ENCODE data around the gene CLEC2D.
"Not testable (repeated sequence)": the region's sequence is repeated elsewhere in the genome, so short reads cannot be mapped to it uniquely, and the experiment has no call there.

CLEC2D gene

GRCh38 chr12:9710584-9711375, 41.3 kb downstream of the CLEC2D start:
- 94 to 99% methylated on average over 3 of the region's 3 CpGs for WGBS, 2 experiments
- H3K4me3 ChIP-seq (ENCODE audit: insufficient read depth, low read depth, low read length): no peak overlapping the region
- H3K36me3 ChIP-seq (ENCODE audit: control insufficient read depth, insufficient read depth, low read length): no peaks in the 10 kb centered on the region
- no peaks in the 10 kb centered on the region for H3K27me3 ChIP-seq (ENCODE audit: control insufficient read depth, insufficient read depth, low read length, poor library complexity, severe bottlenecking)
- H3K27ac ChIP-seq (ENCODE audit: insufficient read depth, low read depth, low read length, poor library complexity, severe bottlenecking): no peak overlapping the region
- no peaks in the 10 kb centered on the region for H3K4me1 ChIP-seq (ENCODE audit: control insufficient read depth, insufficient read depth, low read length)
- H3K9me3 ChIP-seq (ENCODE audit: control insufficient read depth, low read length): no peaks in the 10 kb centered on the region

GRCh38 chr12:9711664-9712063, 42.2 kb downstream of the CLEC2D start:
- no peak overlapping the region for H3K4me3 ChIP-seq (ENCODE audit: insufficient read depth, low read depth, low read length)
- H3K27me3 ChIP-seq (ENCODE audit: control insufficient read depth, insufficient read depth, low read length, poor library complexity, severe bottlenecking): no peaks in the 10 kb centered on the region
- WGBS, 2 experiments: 79 to 85% methylated on average over 1 of the region's 1 CpG
- no peaks in the 10 kb centered on the region for H3K36me3 ChIP-seq (ENCODE audit: control insufficient read depth, insufficient read depth, low read length)
- H3K27ac ChIP-seq (ENCODE audit: insufficient read depth, low read depth, low read length, poor library complexity, severe bottlenecking): no peak overlapping the region
- no peaks in the 10 kb centered on the region for H3K9me3 ChIP-seq (ENCODE audit: control insufficient read depth, low read length)
- H3K4me1 ChIP-seq (ENCODE audit: control insufficient read depth, insufficient read depth, low read length): no peaks in the 10 kb centered on the region

DNA sequence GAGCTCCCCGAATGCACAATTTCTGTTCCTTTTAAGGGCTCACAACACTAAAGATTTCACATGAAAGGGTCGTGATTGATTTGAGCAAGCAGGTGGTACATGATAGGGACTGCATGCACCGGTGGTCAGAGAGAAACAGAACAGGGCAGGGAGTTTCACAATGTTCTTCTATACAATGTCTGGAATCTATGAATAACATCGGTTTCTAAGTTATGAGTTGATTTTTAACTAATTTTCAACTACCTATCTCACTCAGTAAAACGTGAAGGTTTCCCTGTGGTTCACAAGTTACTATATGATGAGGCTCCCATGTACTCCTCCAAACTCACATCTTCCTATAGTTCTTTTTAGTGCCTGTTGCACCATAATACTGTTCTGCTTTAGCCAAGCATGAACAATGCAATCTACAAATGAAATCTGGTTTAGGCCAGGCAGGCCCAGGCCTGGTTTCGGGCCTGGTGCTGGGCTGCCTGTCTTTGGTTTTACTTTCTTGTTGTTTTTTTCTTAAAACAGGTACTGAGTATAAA, 43.6 kb downstream of the CLEC2D start:
- WGBS, 2 experiments: 82 to 94% methylated on average over 3 to 4 of the region's 6 CpGs
- H3K9me3 ChIP-seq (ENCODE audit: control insufficient read depth, low read length); H3K36me3 ChIP-seq (ENCODE audit: control insufficient read depth, insufficient read depth, low read length); H3K4me1 ChIP-seq (ENCODE audit: control insufficient read depth, insufficient read depth, low read length); H3K27ac ChIP-seq (ENCODE audit: insufficient read depth, low read depth, low read length, poor library complexity, severe bottlenecking); H3K4me3 ChIP-seq (ENCODE audit: insufficient read depth, low read depth, low read length); H3K27me3 ChIP-seq (ENCODE audit: control insufficient read depth, insufficient read depth, low read length, poor library complexity, severe bottlenecking): not testable (repeated sequence)

- 93 to 96% methylated on average over 13 to 14 of the region's 15 CpGs for WGBS, 2 experiments
- Histone ChIP-seq H3K4me1 (ENCODE audit: control insufficient read depth, insufficient read depth, low read length) (no peaks in the 10 kb centered on the region), H3K9me3 (ENCODE audit: control insufficient read depth, low read length) (no peaks in the 10 kb centered on the region), H3K27me3 (ENCODE audit: control insufficient read depth, insufficient read depth, low read length, poor library complexity, severe bottlenecking) (no peaks in the 10 kb centered on the region), H3K27ac (ENCODE audit: insufficient read depth, low read depth, low read length, poor library complexity, severe bottlenecking) (no peak overlapping the region), H3K4me3 (ENCODE audit: insufficient read depth, low read depth, low read length) (no peak overlapping the region), H3K36me3 (ENCODE audit: control insufficient read depth, insufficient read depth, low read length) (no peaks in the 10 kb centered on the region)
These were observed 47.8 kb downstream of the CLEC2D start for GRCh38 chr12:9717070-9717925.

- WGBS, 2 experiments: 90 to 92% methylated on average over 7 of the region's 7 CpGs
- Histone ChIP-seq H3K4me1 (ENCODE audit: control insufficient read depth, insufficient read depth, low read length) (no peaks in the 10 kb centered on the region), H3K4me3 (ENCODE audit: insufficient read depth, low read depth, low read length) (no peak overlapping the region), H3K27me3 (ENCODE audit: control insufficient read depth, insufficient read depth, low read length, poor library complexity, severe bottlenecking) (no peaks in the 10 kb centered on the region), H3K27ac (ENCODE audit: insufficient read depth, low read depth, low read length, poor library complexity, severe bottlenecking) (no peak overlapping the region), H3K9me3 (ENCODE audit: control insufficient read depth, low read length) (no peaks in the 10 kb centered on the region), H3K36me3 (ENCODE audit: control insufficient read depth, insufficient read depth, low read length) (no peaks in the 10 kb centered on the region)
These were observed 49.5 kb downstream of the CLEC2D start for GRCh38 chr12:9718968-9719367.

GRCh38 chr12:9719790-9720189, 50.3 kb downstream of the CLEC2D start:
- no peaks in the 10 kb centered on the region for H3K36me3 ChIP-seq (ENCODE audit: control insufficient read depth, insufficient read depth, low read length)
- H3K27ac ChIP-seq (ENCODE audit: insufficient read depth, low read depth, low read length, poor library complexity, severe bottlenecking): no peak overlapping the region
- H3K9me3 ChIP-seq (ENCODE audit: control insufficient read depth, low read length): no peaks in the 10 kb centered on the region
- H3K4me1 ChIP-seq (ENCODE audit: control insufficient read depth, insufficient read depth, low read length): no peaks in the 10 kb centered on the region
- no peak overlapping the region for H3K4me3 ChIP-seq (ENCODE audit: insufficient read depth, low read depth, low read length)
- WGBS, 2 experiments: 0% methylated on average over 1 of the region's 1 CpG
- no peaks in the 10 kb centered on the region for H3K27me3 ChIP-seq (ENCODE audit: control insufficient read depth, insufficient read depth, low read length, poor library complexity, severe bottlenecking)

- Histone ChIP-seq H3K27me3 (ENCODE audit: control insufficient read depth, insufficient read depth, low read length, poor library complexity, severe bottlenecking) (no peaks in the 10 kb centered on the region), H3K4me3 (ENCODE audit: insufficient read depth, low read depth, low read length) (no peak overlapping the region), H3K9me3 (ENCODE audit: control insufficient read depth, low read length) (no peaks in the 10 kb centered on the region), H3K4me1 (ENCODE audit: control insufficient read depth, insufficient read depth, low read length) (no peaks in the 10 kb centered on the region), H3K36me3 (ENCODE audit: control insufficient read depth, insufficient read depth, low read length) (no peaks in the 10 kb centered on the region), H3K27ac (ENCODE audit: insufficient read depth, low read depth, low read length, poor library complexity, severe bottlenecking) (no peak overlapping the region)
- 91 to 95% methylated on average over 4 to 5 of the region's 5 CpGs for WGBS, 2 experiments
These were observed 52.0 kb downstream of the CLEC2D start for GRCh38 chr12:9721394-9722092.

DNA sequence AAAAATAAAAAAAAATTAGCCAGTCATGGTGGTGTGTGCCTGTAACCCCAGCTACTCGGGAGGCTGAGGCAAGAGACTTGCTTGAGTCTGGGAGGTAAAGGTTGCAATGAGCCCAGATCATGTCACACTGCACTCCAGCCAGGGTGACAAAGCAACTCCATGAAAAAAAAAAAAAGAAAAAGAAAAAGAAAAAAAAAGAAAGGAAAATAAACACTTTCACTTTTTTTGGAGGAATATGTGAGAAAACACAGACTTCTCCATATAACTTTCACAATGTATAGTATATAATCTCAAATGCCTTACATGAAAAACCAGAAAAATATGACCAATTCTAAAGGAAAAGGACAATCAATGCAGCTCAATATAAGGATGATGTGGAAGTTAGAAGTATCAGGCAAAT, 54.5 kb downstream of the CLEC2D start:
- no peaks in the 10 kb centered on the region for H3K27me3 ChIP-seq (ENCODE audit: control insufficient read depth, insufficient read depth, low read length, poor library complexity, severe bottlenecking)
- WGBS, 2 experiments: 67 to 96% methylated on average over 1 of the region's 1 CpG
- H3K36me3 ChIP-seq (ENCODE audit: control insufficient read depth, insufficient read depth, low read length): no peaks in the 10 kb centered on the region
- no peak overlapping the region for H3K27ac ChIP-seq (ENCODE audit: insufficient read depth, low read depth, low read length, poor library complexity, severe bottlenecking)
- no peak overlapping the region for H3K4me3 ChIP-seq (ENCODE audit: insufficient read depth, low read depth, low read length)
- no peaks in the 10 kb centered on the region for H3K9me3 ChIP-seq (ENCODE audit: control insufficient read depth, low read length)
- H3K4me1 ChIP-seq (ENCODE audit: control insufficient read depth, insufficient read depth, low read length): no peaks in the 10 kb centered on the region

- Histone ChIP-seq H3K27ac (ENCODE audit: insufficient read depth, low read depth, low read length, poor library complexity, severe bottlenecking) (no peak overlapping the region), H3K4me1 (ENCODE audit: control insufficient read depth, insufficient read depth, low read length) (no peaks in the 10 kb centered on the region), H3K36me3 (ENCODE audit: control insufficient read depth, insufficient read depth, low read length) (no peaks in the 10 kb centered on the region), H3K27me3 (ENCODE audit: control insufficient read depth, insufficient read depth, low read length, poor library complexity, severe bottlenecking) (no peaks in the 10 kb centered on the region), H3K9me3 (ENCODE audit: control insufficient read depth, low read length) (no peaks in the 10 kb centered on the region), H3K4me3 (ENCODE audit: insufficient read depth, low read depth, low read length) (no peak overlapping the region)
- WGBS, 2 experiments: 50 to 89% methylated on average over 1 of the region's 2 CpGs
These were observed 55.8 kb downstream of the CLEC2D start for GRCh38 chr12:9725213-9725870.
